Neural cell (in vitro differentiated cells): ENCODE measurements around the gene SSBP2. TPM values are rescaled to one million over a fixed set of nuclear protein-coding genes. Genes with fewer than 3 reads are reported as not detected.

ENCODE experiments used
- H2AFZ ChIP-seq: fragments of 200-600, 300-800 bp; sonication (generic), shearing (Covaris generic); 2 replicates; pipeline ENCODE4 v1.6.0; 2014; ENCODE audit warnings: low read depth, mild to moderate bottlenecking, antibody characterized with exemption, low read length, moderate library complexity
- H3F3A ChIP-seq: fragments of 200-600 bp; shearing (Covaris generic); 2 replicates; pipeline ENCODE4 v1.6.1; 2016; ENCODE audit warnings: mild to moderate bottlenecking, moderate library complexity, mixed read lengths, antibody characterized with exemption, low read length; ENCODE audit not compliant: insufficient read depth, poor library complexity, severe bottlenecking
- H3K27ac ChIP-seq: fragments of 200-600, 300-800 bp; sonication (generic), shearing (Covaris generic); 2 replicates; pipeline ENCODE4 v1.5.1; 2014; ENCODE audit warnings: mild to moderate bottlenecking, low read length, moderate library complexity
- H3K27me3 ChIP-seq: fragments of 300-800, 200-600 bp; sonication (generic), shearing (Covaris generic); 2 replicates; pipeline ENCODE4 v1.6.0; 2014; ENCODE audit warnings: mild to moderate bottlenecking, low read depth, low read length, moderate library complexity; ENCODE audit not compliant: insufficient read depth
- H3K36me3 ChIP-seq: fragments of 300-800, 200-600 bp; sonication (generic), shearing (Covaris generic); 2 replicates; pipeline ENCODE4 v1.5.1; 2014; ENCODE audit warnings: mild to moderate bottlenecking, antibody characterized with exemption, low read length, moderate library complexity; ENCODE audit not compliant: insufficient read depth
- H3K4me2 ChIP-seq: fragments of 300-800, 200-600 bp; sonication (generic), shearing (Covaris generic); 2 replicates; pipeline ENCODE4 v1.6.0; 2014; ENCODE audit warnings: mild to moderate bottlenecking, low read length
- H3K4me3 ChIP-seq: fragments of 300-800, 200-600 bp; sonication (generic), shearing (Covaris generic); 2 replicates; pipeline ENCODE4 v1.5.1; 2014; ENCODE audit warnings: mild to moderate bottlenecking, low read length, moderate library complexity
- H3K79me2 ChIP-seq: fragments of 200-600 bp; shearing (Covaris generic); replicated peaks from 2 replicates; pipeline ENCODE4 v1.6.0; 2014; ENCODE audit warnings: mild to moderate bottlenecking, low read length, moderate library complexity; ENCODE audit not compliant: insufficient read depth
- H3K9ac ChIP-seq: fragments of 300-800, 200-600 bp; sonication (generic), shearing (Covaris generic); 2 replicates; pipeline ENCODE4 v1.6.1; 2016; ENCODE audit warnings: mild to moderate bottlenecking, low read length, mixed read lengths
- H3K9me2 ChIP-seq: fragments of 200-600 bp; shearing (Covaris generic); 2 replicates; pipeline ENCODE4 v1.6.1; 2016; ENCODE audit warnings: mild to moderate bottlenecking, low read length, mixed read lengths; ENCODE audit not compliant: insufficient read depth
- H3K9me3 ChIP-seq: fragments of 200-600, 300-800 bp; sonication (generic), shearing (Covaris generic); 2 replicates; pipeline ENCODE4 v1.6.1; 2016; ENCODE audit warnings: mild to moderate bottlenecking, mixed run types, low read length, moderate library complexity, mixed read lengths
- H4K20me1 ChIP-seq: fragments of 200-600 bp; shearing (Covaris generic); 2 replicates; pipeline ENCODE4 v1.6.1; 2016; ENCODE audit warnings: mild to moderate bottlenecking, mixed run types; ENCODE audit not compliant: insufficient read depth
- EP300 ChIP-seq: fragments of 450-650 bp; conservative IDR thresholded peaks from 2 replicates; pipeline ENCODE4 v1.6.1; 2014; ENCODE audit warnings: antibody characterized with exemption, mild to moderate bottlenecking, moderate library complexity; ENCODE audit not compliant: poor library complexity, severe bottlenecking
- EZH2 ChIP-seq: fragments of 200-600, 300-800 bp; shearing (Covaris generic), sonication (generic); IDR thresholded peaks from 2 replicates; pipeline ENCODE4 v1.6.1; 2014; ENCODE audit warnings: antibody characterized with exemption, low read length, borderline replicate concordance, mild to moderate bottlenecking; ENCODE audit not compliant: insufficient read depth, poor library complexity, severe bottlenecking
- MXI1 ChIP-seq: fragments of 450-650 bp; conservative IDR thresholded peaks from 2 replicates; pipeline ENCODE4 v1.6.1; 2014; ENCODE audit warnings: antibody characterized with exemption, mild to moderate bottlenecking; ENCODE audit not compliant: poor library complexity, severe bottlenecking
- POLR2AphosphoS5 ChIP-seq: IDR thresholded peaks from 2 replicates; pipeline ENCODE4 v1.6.1; 2012
- RAD21 ChIP-seq: fragments of 450-650 bp; conservative IDR thresholded peaks from 2 replicates; pipeline ENCODE4 v1.6.1; 2014; ENCODE audit warnings: antibody characterized with exemption, mild to moderate bottlenecking, moderate library complexity
- SMC3 ChIP-seq: fragments of 450-650 bp; conservative IDR thresholded peaks from 2 replicates; pipeline ENCODE4 v1.6.1; 2014; ENCODE audit warnings: antibody characterized with exemption, mild to moderate bottlenecking, moderate library complexity; ENCODE audit not compliant: poor library complexity
- TAF1 ChIP-seq: IDR thresholded peaks from 2 replicates; pipeline ENCODE4 v1.6.1; 2012; ENCODE audit warnings: low read depth
- polyA plus RNA-seq: library from polyadenylated mRNA; depleted of rRNA; stranded (reverse); fragments of >200 nt; gene quantifications from 2 replicates; pipeline ENCODE4 v1.2.3, GENCODE V29; 2014
- TF ChIP-seq, protein P1 (sequence below): IDR thresholded peaks from 2 replicates; pipeline ENCODE4 v1.6.1; 2012; ENCODE audit warnings: borderline replicate concordance
- TF ChIP-seq, protein P2 (sequence below): fragments of 450-650 bp; IDR thresholded peaks from 2 replicates; pipeline ENCODE4 v1.5.1; 2014; ENCODE audit warnings: antibody characterized with exemption, mild to moderate bottlenecking, moderate library complexity; ENCODE audit not compliant: poor library complexity, severe bottlenecking

The SSBP2 gene
- polyA plus RNA-seq, 1 donor from 2014 or later = 128 TPM

DNA sequence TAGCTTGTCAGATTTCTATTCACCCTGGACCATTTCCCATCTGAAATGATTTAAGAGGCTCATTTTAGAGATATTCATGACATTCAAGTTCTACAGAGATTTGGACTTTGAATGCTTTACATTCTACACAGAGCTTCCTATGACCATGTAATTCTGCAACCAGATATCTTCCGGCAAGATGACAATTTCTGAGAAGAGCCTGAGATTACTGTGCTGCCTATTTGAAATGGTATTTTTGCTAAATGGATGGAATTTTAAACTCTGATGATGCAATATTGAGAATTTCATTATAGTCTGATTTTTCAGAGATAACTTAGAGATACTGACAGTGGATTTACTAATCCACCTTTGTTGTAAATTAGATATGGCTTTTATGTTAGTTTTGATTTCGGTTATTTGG, 341.0 kb downstream of the SSBP2 start:
- Histone ChIP-seq H3F3A (no peaks in the 10 kb centered on the region), H3K9ac (no peak overlapping the region), H3K9me2 (no peaks in the 10 kb centered on the region), H3K4me3 (no peak overlapping the region), H2AFZ (no peak overlapping the region), H3K79me2 (no peaks in the 10 kb centered on the region), H3K27ac (no peak overlapping the region), H3K36me3 (no peaks in the 10 kb centered on the region), H3K27me3 (no peaks in the 10 kb centered on the region), H4K20me1 (no peaks in the 10 kb centered on the region), H3K9me3 (no peaks in the 10 kb centered on the region), H3K4me2 (no peak overlapping the region)
- TF ChIP-seq EZH2 = no peak
- no peak for TF ChIP-seq POLR2AphosphoS5
- TF ChIP-seq EP300 = no peak
- TF ChIP-seq MXI1 = no peak
- TF ChIP-seq TAF1 = no peak
- TF ChIP-seq RAD21 = no peak
- TF ChIP-seq SMC3 = no peak
- TF ChIP-seq, protein P1, sequence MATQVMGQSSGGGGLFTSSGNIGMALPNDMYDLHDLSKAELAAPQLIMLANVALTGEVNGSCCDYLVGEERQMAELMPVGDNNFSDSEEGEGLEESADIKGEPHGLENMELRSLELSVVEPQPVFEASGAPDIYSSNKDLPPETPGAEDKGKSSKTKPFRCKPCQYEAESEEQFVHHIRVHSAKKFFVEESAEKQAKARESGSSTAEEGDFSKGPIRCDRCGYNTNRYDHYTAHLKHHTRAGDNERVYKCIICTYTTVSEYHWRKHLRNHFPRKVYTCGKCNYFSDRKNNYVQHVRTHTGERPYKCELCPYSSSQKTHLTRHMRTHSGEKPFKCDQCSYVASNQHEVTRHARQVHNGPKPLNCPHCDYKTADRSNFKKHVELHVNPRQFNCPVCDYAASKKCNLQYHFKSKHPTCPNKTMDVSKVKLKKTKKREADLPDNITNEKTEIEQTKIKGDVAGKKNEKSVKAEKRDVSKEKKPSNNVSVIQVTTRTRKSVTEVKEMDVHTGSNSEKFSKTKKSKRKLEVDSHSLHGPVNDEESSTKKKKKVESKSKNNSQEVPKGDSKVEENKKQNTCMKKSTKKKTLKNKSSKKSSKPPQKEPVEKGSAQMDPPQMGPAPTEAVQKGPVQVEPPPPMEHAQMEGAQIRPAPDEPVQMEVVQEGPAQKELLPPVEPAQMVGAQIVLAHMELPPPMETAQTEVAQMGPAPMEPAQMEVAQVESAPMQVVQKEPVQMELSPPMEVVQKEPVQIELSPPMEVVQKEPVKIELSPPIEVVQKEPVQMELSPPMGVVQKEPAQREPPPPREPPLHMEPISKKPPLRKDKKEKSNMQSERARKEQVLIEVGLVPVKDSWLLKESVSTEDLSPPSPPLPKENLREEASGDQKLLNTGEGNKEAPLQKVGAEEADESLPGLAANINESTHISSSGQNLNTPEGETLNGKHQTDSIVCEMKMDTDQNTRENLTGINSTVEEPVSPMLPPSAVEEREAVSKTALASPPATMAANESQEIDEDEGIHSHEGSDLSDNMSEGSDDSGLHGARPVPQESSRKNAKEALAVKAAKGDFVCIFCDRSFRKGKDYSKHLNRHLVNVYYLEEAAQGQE = no peak
- TF ChIP-seq, protein P2, sequence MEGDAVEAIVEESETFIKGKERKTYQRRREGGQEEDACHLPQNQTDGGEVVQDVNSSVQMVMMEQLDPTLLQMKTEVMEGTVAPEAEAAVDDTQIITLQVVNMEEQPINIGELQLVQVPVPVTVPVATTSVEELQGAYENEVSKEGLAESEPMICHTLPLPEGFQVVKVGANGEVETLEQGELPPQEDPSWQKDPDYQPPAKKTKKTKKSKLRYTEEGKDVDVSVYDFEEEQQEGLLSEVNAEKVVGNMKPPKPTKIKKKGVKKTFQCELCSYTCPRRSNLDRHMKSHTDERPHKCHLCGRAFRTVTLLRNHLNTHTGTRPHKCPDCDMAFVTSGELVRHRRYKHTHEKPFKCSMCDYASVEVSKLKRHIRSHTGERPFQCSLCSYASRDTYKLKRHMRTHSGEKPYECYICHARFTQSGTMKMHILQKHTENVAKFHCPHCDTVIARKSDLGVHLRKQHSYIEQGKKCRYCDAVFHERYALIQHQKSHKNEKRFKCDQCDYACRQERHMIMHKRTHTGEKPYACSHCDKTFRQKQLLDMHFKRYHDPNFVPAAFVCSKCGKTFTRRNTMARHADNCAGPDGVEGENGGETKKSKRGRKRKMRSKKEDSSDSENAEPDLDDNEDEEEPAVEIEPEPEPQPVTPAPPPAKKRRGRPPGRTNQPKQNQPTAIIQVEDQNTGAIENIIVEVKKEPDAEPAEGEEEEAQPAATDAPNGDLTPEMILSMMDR = no peak

DNA sequence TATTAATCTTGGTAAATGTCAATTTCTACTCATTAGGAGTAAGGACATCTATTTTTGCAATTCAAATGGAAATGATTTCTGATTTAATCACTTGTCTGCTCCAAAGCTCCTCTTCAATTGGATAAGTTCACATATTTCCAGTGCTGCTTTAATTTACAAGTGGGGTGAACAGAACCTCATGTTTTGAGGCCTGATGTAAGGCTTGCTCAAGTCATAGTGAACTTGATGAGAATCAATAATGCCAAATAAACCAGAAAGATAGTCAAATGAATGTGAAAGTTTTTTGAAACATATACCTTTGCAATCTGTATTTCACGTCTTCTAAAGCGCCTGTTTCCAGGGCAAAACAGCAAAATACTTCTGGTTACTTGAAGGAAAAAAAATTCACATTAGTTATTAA, 341.5 kb downstream of the SSBP2 start:
- no peak overlapping the region for H3K27ac ChIP-seq
- no peaks in the 10 kb centered on the region for H3F3A ChIP-seq
- TF ChIP-seq, protein P1 = no peak
- TF ChIP-seq SMC3 = no peak
- no peak for TF ChIP-seq TAF1
- TF ChIP-seq RAD21 = no peak
- TF ChIP-seq POLR2AphosphoS5 = no peak
- TF ChIP-seq, protein P2 = no peak
- no peak for TF ChIP-seq EZH2
- TF ChIP-seq MXI1 = no peak
- no peak for TF ChIP-seq EP300
- no peaks in the 10 kb centered on the region for H3K9me3 ChIP-seq
- no peaks in the 10 kb centered on the region for H4K20me1 ChIP-seq
- H3K4me3 ChIP-seq = no peak overlapping the region
- H3K9ac ChIP-seq = no peak overlapping the region
- no peaks in the 10 kb centered on the region for H3K27me3 ChIP-seq
- no peaks in the 10 kb centered on the region for H3K9me2 ChIP-seq
- no peak overlapping the region for H3K4me2 ChIP-seq
- H2AFZ ChIP-seq = no peak overlapping the region
- H3K36me3 ChIP-seq = no peaks in the 10 kb centered on the region
- H3K79me2 ChIP-seq = no peaks in the 10 kb centered on the region
